ENCODE results near the gene PER3. TPM values are rescaled to one million over a fixed set of nuclear protein-coding genes. Genes with fewer than 3 reads are reported as not detected.

Gene PER3
- total and polyA plus RNA-seq, 2 of the 13 experiments (the other 11 are each of a cell fraction or from before 2014, with no cell fraction given), result 3.0 to 6.0 TPM

GRCh38 chr1:7752512-7753417 lies 31.3 kb upstream of the PER3 start (continued):
- TF ChIP-seq PBX2 (CRISPR knock-in tag; IDR thresholded peaks at IDR 0.05), result no peak
- no peak for TF ChIP-seq BRCA1 (CRISPR knock-in tag; IDR thresholded peaks at IDR 0.05)
- peak; percentile 52 for TF ChIP-seq PHF21A (CRISPR knock-in tag; IDR thresholded peaks at IDR 0.05)
- TF ChIP-seq ZNF777 (CRISPR knock-in tag; IDR thresholded peaks at IDR 0.05), result no peak
- TF ChIP-seq NFYB (CRISPR knock-in tag; IDR thresholded peaks at IDR 0.05), result no peak
- no peak for TF ChIP-seq SIX4 (CRISPR knock-in tag; IDR thresholded peaks at IDR 0.05)
- no peak for TF ChIP-seq ZNF335 (CRISPR knock-in tag; IDR thresholded peaks at IDR 0.05)
- TF ChIP-seq ZNF687 (CRISPR knock-in tag; IDR thresholded peaks at IDR 0.05), result no peak
- no peak for TF ChIP-seq ZNF205 (CRISPR knock-in tag; IDR thresholded peaks at IDR 0.05)
- no peak for TF ChIP-seq ZSCAN5A (CRISPR knock-in tag; IDR thresholded peaks at IDR 0.05; ENCODE audit: borderline replicate concordance)
- TF ChIP-seq ZNF224 (CRISPR knock-in tag; IDR thresholded peaks at IDR 0.05), result no peak
- no peak for TF ChIP-seq ZNF329 (CRISPR knock-in tag; IDR thresholded peaks at IDR 0.05; ENCODE audit: low read depth)
- no peak for TF ChIP-seq TGIF2 (CRISPR knock-in tag; IDR thresholded peaks at IDR 0.05)
- no peak for TF ChIP-seq ZNF530 (CRISPR knock-in tag; IDR thresholded peaks at IDR 0.05; ENCODE audit: low read depth)
- 0 out of 2 replicates have a peak, but pooled peaks have one; percentile 25 for TF ChIP-seq ZFP36L1 (CRISPR knock-in tag; IDR thresholded peaks at IDR 0.05)
- TF ChIP-seq MLX (CRISPR knock-in tag; IDR thresholded peaks at IDR 0.05), result no peak
- TF ChIP-seq ZSCAN12 (CRISPR knock-in tag; IDR thresholded peaks at IDR 0.05), result no peak
- TF ChIP-seq FOXP1 (IDR thresholded peaks at IDR 0.05), result no peak
- peak; percentile 47; the same call in 1 of the 2 replicates for TF ChIP-seq FOXP1 (CRISPR knock-in tag; IDR thresholded peaks at IDR 0.05)
- no peak for TF ChIP-seq ZNF749 (CRISPR knock-in tag; IDR thresholded peaks at IDR 0.05; ENCODE audit: borderline replicate concordance)
- TF ChIP-seq REPIN1 (CRISPR knock-in tag; IDR thresholded peaks at IDR 0.05; ENCODE audit: borderline replicate concordance, low read depth), result no peak
- TF ChIP-seq ZBTB20 (CRISPR knock-in tag; IDR thresholded peaks at IDR 0.05; ENCODE audit: borderline replicate concordance, low read depth), result no peak
- no peak for TF ChIP-seq ZNF451 (CRISPR knock-in tag; IDR thresholded peaks at IDR 0.05)
- 0 out of 2 replicates have a peak, but pooled peaks have one; percentile 11 for TF ChIP-seq ZNF652 (CRISPR knock-in tag; IDR thresholded peaks at IDR 0.05; ENCODE audit: borderline replicate concordance, low read depth)
- TF ChIP-seq MXD4 (CRISPR knock-in tag; IDR thresholded peaks at IDR 0.05), result no peak
